HG03139 (cell line): Measurements from ENCODE around the gene ARMH4.
"Not testable (repeated sequence)": the region's sequence is repeated elsewhere in the genome, so short reads cannot be mapped to it uniquely, and the experiment has no call there.

Experiments
- ATAC-seq: cut with Tn5 transposase; IDR thresholded peaks from one replicate; pipeline ENCODE4 v1.9.1; 2021; ENCODE audit not compliant: unreplicated experiment

ARMH4 gene

GRCh38 chr14:58145936-58146335 lies 6.1 kb downstream of the ARMH4 start:
- no peak for ATAC-seq

- ATAC-seq, result no peak
Observed at GRCh38 chr14:58143106-58143505, 8.9 kb downstream of the ARMH4 start.

GRCh38 chr14:58141893-58142292 lies 10.1 kb downstream of the ARMH4 start:
- ATAC-seq, result no peak

- no peak for ATAC-seq
Observed at GRCh38 chr14:58138714-58139482, 13.1 kb downstream of the ARMH4 start.

- no peak for ATAC-seq
Observed at GRCh38 chr14:58138031-58138713, 13.8 kb downstream of the ARMH4 start.

- ATAC-seq, result no peak
Observed at GRCh38 chr14:58133739-58134138, 18.3 kb downstream of the ARMH4 start.

- ATAC-seq, result no peak
Observed at GRCh38 chr14:58131386-58131785, 20.6 kb downstream of the ARMH4 start.

- no peak for ATAC-seq
Observed at GRCh38 chr14:58130116-58130782, 21.8 kb downstream of the ARMH4 start.

GRCh38 chr14:58129208-58129607 lies 22.8 kb downstream of the ARMH4 start:
- ATAC-seq, result no peak

GRCh38 chr14:58128416-58128815 lies 23.6 kb downstream of the ARMH4 start:
- ATAC-seq, result no peak

GRCh38 chr14:58122546-58122945 lies 29.5 kb downstream of the ARMH4 start:
- ATAC-seq, result not testable (repeated sequence)

GRCh38 chr14:58121530-58122186 lies 30.4 kb downstream of the ARMH4 start:
- no peak for ATAC-seq

GRCh38 chr14:58119381-58119780 lies 32.6 kb downstream of the ARMH4 start:
- no peak for ATAC-seq

GRCh38 chr14:58118097-58118815 lies 33.8 kb downstream of the ARMH4 start:
- ATAC-seq, result no peak

GRCh38 chr14:58109744-58110143 lies 42.3 kb downstream of the ARMH4 start:
- ATAC-seq, result no peak

GRCh38 chr14:58108717-58109116 lies 43.3 kb downstream of the ARMH4 start:
- ATAC-seq, result no peak

- no peak for ATAC-seq
Observed at GRCh38 chr14:58107947-58108552, 44.0 kb downstream of the ARMH4 start.

- no peak for ATAC-seq
Observed at GRCh38 chr14:58107041-58107440, 45.0 kb downstream of the ARMH4 start.

- no peak for ATAC-seq
Observed at GRCh38 chr14:58106446-58106845, 45.6 kb downstream of the ARMH4 start.

GRCh38 chr14:58104808-58105207 lies 47.2 kb downstream of the ARMH4 start:
- ATAC-seq, result no peak
